HepG2 (cell line): ENCODE data around the gene HECA.

Experiments
- ATF2 ChIP-seq: sonication (generic); formaldehyde crosslinking; IDR thresholded peaks from 2 replicates; pipeline ENCODE4 v1.4.0; 2020; ENCODE audit warnings: missing genetic modification reagents
- GATAD2A ChIP-seq: IDR thresholded peaks from 2 replicates; pipeline ENCODE4 v1.6.1; 2016
- MAFK ChIP-seq, 2 experiments: IDR thresholded peaks in 1 of 2; conservative IDR thresholded peaks in 1 of 2; 2 replicates each; pipeline ENCODE4 v1.6.1; 2011; ENCODE audit warnings: improper control_type of control experiment in 2 of 2, low read length in 2 of 2
- PAX8 ChIP-seq: sonication (generic); formaldehyde crosslinking; IDR thresholded peaks from 2 replicates; pipeline ENCODE4 v1.8.0; 2022; ENCODE audit warnings: mild to moderate bottlenecking, missing genetic modification reagents, borderline replicate concordance
- POLR2A ChIP-seq, 2 experiments: IDR thresholded peaks; 2 replicates each; pipeline ENCODE4 v1.6.1; 2011; ENCODE audit warnings: low read depth in 2 of 2, low read length in 2 of 2, mild to moderate bottlenecking in 1 of 2, moderate library complexity in 1 of 2; ENCODE audit not compliant: insufficient read depth in 1 of 2
- SUZ12 ChIP-seq: fragments of 150-350 bp; IDR thresholded peaks from 2 replicates; pipeline ENCODE4 v1.6.1; 2014; ENCODE audit warnings: low read depth, low read length
- TBP ChIP-seq: sonication (generic); formaldehyde crosslinking; IDR thresholded peaks from 2 replicates; pipeline ENCODE4 v1.5.0; 2020; ENCODE audit warnings: missing genetic modification reagents
- ZNF883 ChIP-seq: sonication (generic); formaldehyde crosslinking; IDR thresholded peaks from 2 replicates; pipeline ENCODE4 v1.5.1; 2020; ENCODE audit warnings: mild to moderate bottlenecking, missing genetic modification reagents; ENCODE audit errors: not compliant biosample characterization
- ZSCAN29 ChIP-seq: sonication (generic); formaldehyde crosslinking; conservative IDR thresholded peaks from 2 replicates; pipeline ENCODE4 v1.4.0; 2020; ENCODE audit warnings: mild to moderate bottlenecking, missing genetic modification reagents
- ZUFSP ChIP-seq: sonication (generic); formaldehyde crosslinking; IDR thresholded peaks from 2 replicates; pipeline ENCODE4 v1.9.0; 2021; ENCODE audit warnings: missing genetic modification reagents, mild to moderate bottlenecking, borderline replicate concordance
- TF ChIP-seq, protein P1 (sequence below): IDR thresholded peaks from 2 replicates; pipeline ENCODE4 v1.6.1; 2012; ENCODE audit warnings: inconsistent platforms
- TF ChIP-seq, protein P2 (sequence below): IDR thresholded peaks from 2 replicates; pipeline ENCODE4 v1.6.1; 2016

GRCh38 chr6:139137706-139138105 lies 2.8 kb downstream of the HECA start:
- no peak for TF ChIP-seq ZSCAN29 (CRISPR knock-in tag)
- TF ChIP-seq, protein P1, sequence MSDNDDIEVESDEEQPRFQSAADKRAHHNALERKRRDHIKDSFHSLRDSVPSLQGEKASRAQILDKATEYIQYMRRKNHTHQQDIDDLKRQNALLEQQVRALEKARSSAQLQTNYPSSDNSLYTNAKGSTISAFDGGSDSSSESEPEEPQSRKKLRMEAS: no peak
- no peak for TF ChIP-seq GATAD2A
- TF ChIP-seq ZUFSP (CRISPR knock-in tag): no peak
- no peak for TF ChIP-seq POLR2A (IDR thresholded peaks at IDR 0.05; ENCODE audit: insufficient read depth in 1 of 2, low read depth in 2 of 2, low read length in 2 of 2)
- TF ChIP-seq PAX8 (CRISPR knock-in tag): no peak
- TF ChIP-seq, protein P2, sequence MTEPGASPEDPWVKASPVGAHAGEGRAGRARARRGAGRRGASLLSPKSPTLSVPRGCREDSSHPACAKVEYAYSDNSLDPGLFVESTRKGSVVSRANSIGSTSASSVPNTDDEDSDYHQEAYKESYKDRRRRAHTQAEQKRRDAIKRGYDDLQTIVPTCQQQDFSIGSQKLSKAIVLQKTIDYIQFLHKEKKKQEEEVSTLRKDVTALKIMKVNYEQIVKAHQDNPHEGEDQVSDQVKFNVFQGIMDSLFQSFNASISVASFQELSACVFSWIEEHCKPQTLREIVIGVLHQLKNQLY (CRISPR knock-in tag): no peak
- no peak for TF ChIP-seq MAFK (conservative IDR thresholded peaks at IDR 0.05 in 1 of 2, IDR thresholded peaks at IDR 0.05 in 1 of 2; ENCODE audit: low read length in 2 of 2)
- no peak for TF ChIP-seq TBP (CRISPR knock-in tag)
- TF ChIP-seq ATF2 (CRISPR knock-in tag): no peak
- TF ChIP-seq SUZ12: no peak
- no peak for TF ChIP-seq ZNF883 (CRISPR knock-in tag)
